ENCODE measurements around the gene PCBP2.

- TF ChIP-seq CTCF (IDR thresholded peaks at IDR 0.05; ENCODE audit: low read depth, low read length) (no peak), POLR2A (IDR thresholded peaks at IDR 0.05; ENCODE audit: extremely low read depth, insufficient read length) (no peak), MAX (IDR thresholded peaks at IDR 0.05; ENCODE audit: low read depth, low read length) (no peak), MYC (IDR thresholded peaks at IDR 0.05; ENCODE audit: low read depth, low read length) (no peak)
These were observed 28.3 kb upstream of the PCBP2 start, which contains the start of gene AMHR2 for GRCh38 chr12:53423597-53423996.

All from NB4 (cell line).